Erythroblast (primary cell): ENCODE data around the gene ARHGAP11A.

Experiments used
- GATA1 ChIP-seq: IDR thresholded peaks from 2 replicates; pipeline ENCODE4 v1.6.1; 2011; ENCODE audit warnings: low read depth, mild to moderate bottlenecking, control low read depth, low read length, moderate library complexity
- POLR2A ChIP-seq: IDR thresholded peaks from 2 replicates; pipeline ENCODE4 v1.6.1; 2011; ENCODE audit warnings: mild to moderate bottlenecking, low read length

DNA sequence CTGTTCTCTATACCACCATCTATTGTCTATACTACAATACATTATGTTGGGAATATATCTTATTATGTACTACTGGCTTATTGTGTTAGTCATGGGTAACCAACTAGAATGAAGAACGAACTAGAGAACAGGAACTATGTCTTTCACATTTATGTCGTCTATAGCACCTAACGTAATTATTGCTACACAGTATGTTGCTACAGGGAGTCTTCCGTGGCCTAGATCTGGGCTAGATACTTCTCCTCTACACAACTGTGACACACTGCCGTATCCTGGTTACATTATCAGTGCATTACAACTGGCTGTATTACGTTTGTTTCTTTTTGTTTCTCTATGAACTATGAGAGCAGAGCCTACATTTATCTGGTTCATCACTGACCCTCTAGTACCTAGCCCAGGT, 60.2 kb downstream of the ARHGAP11A start:
- TF ChIP-seq POLR2A (no peak), GATA1 (no peak)
